Stimulated activated CD4-positive, alpha-beta T cell treated with anti-CD3 and anti-CD28 coated beads, Interleukin-1b, Interleukin-23, amount 100 ng/mL, for 48 hours (primary cell): ENCODE measurements around the gene FN1.

Experiments used
- DNase-seq: peaks from one replicate; pipeline ENCODE4 v3.0.0-alpha.2; 2020

FN1 gene

DNA sequence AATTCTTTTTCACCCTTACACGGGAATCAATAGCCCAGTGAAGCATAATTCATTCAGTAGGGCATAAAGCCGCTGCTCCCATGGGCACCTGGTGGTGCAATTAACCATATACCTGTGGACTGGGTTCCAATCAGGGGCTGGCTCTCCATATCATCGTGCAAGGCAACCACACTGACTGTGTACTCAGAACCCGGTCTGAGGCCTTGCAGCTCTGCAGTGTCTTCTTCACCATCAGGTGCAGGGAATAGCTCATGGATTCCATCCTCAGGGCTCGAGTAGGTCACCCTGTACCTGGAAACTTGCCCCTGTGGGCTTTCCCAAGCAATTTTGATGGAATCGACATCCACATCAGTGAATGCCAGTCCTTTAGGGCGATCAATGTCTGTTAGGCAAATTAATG lies 55.2 kb downstream of the FN1 start:
- no peak for DNase-seq

DNA sequence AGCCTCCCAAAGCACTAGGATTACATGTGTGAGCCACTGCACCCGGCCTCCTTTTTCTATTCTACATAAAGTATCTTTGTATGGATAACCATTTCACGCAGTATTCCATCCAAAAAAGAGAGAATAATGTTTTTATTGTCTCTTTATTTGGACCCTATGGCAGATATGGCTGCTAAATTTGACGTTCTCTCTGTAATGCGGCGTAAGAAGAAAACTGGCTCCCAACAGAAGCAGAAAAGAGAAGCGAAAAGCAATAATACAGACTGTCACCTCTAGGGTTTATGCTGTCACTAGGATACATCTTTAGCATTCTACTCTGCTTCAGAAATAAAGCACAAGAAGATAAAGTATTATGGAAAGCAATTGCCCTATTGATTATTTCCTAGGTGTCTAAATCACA lies 55.9 kb downstream of the FN1 start:
- DNase-seq = no peak

DNA sequence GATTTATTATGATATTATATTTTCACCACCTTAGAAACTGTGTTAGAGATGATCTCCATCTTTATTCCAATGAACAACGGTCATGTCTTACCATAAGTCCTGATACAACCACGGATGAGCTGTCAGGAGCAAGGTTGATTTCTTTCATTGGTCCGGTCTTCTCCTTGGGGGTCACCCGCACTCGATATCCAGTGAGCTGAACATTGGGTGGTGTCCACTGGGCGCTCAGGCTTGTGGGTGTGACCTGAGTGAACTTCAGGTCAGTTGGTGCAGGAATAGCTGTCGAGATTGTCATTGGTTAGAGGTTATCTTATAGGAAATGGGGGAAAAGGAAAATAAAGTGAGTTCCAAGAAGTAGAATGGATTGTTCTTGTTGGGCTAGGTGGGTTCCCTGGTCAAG lies 56.8 kb downstream of the FN1 start:
- DNase-seq = no peak

DNA sequence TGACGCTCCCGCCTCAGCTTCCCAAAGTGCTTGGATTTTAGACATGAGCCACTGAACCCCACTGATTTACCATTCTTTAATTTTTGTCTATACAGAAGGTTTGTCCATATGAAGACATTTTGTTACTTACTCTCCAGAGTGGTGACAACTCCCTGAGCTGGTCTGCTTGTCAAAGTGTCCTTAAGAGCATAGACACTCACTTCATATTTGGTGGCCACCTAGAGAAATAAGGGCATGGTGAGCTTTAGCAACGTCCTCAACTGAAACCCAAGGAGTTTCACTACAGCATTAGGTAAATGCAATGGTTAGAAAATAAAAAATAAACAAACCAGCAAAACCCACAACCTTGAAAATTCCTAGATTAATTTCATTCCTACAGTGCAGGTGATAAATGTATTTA lies 57.8 kb downstream of the FN1 start:
- no peak for DNase-seq

DNA sequence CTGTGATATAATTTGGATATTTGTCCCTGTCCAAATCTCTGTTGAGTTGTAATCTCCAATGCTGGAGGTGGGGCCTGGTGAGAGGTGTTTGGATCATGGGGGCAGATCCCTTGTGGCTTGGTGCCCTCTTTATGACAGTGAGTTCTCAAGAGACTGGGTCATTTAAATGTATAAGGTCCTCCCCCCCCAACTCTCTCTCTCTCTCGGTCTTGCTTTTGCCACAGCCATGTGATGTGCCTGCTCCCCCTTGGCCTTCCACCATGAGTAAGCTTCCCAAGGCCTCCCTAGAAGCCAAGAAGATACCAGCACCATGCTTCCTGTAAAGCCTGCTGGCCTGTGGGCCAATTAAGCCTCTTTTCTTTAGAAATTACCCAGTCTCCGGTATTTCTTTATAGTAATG lies 58.6 kb downstream of the FN1 start:
- DNase-seq = no peak

DNA sequence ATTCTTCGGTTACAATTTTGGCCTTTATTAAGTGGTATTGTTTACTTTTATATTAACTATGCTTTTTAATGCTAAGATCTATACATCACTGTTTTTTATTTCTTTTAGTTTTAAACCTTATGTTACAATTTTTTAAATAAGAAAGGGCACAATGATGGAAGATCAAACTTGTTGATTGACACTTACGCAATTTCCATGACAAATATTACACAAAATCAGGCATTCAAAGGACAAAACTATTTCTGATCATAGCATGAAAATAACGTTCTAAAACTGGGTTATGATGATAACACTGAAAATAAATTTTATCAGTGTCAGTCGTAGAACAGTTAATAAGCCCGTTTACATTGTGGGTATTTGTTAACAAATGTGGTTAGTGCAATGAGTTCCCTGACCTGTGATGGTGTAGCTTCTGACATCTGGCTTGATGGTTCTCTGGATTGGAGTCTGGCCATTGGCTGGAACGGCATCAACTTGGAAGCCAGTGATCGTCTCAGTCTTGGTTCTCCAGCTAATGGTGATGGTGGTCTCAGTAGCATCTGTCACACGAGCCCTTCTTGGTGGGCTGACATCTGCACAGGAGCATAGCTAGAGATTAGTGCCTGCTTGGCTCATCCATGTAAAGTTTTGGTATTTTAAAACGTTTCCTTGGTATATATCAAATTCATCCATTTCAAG lies 59.6 kb downstream of the FN1 start:
- no peak for DNase-seq

DNA sequence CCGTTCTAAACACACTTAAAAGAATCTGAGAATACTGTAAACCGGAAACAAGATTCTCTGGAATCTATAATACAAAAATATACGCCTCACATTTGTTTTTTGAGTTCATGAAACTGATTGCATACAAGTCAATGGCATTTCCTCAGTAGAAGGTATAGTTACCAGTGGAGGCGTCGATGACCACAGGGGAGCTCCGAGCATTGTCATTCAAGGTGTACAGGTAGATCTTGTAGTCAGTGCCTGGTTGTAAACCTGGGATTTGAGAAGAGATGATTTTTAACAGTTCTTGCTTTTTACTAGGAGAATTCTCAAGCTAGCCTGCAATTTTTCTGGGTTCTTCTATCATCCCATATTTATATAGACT lies 60.4 kb downstream of the FN1 start:
- no peak for DNase-seq

DNA sequence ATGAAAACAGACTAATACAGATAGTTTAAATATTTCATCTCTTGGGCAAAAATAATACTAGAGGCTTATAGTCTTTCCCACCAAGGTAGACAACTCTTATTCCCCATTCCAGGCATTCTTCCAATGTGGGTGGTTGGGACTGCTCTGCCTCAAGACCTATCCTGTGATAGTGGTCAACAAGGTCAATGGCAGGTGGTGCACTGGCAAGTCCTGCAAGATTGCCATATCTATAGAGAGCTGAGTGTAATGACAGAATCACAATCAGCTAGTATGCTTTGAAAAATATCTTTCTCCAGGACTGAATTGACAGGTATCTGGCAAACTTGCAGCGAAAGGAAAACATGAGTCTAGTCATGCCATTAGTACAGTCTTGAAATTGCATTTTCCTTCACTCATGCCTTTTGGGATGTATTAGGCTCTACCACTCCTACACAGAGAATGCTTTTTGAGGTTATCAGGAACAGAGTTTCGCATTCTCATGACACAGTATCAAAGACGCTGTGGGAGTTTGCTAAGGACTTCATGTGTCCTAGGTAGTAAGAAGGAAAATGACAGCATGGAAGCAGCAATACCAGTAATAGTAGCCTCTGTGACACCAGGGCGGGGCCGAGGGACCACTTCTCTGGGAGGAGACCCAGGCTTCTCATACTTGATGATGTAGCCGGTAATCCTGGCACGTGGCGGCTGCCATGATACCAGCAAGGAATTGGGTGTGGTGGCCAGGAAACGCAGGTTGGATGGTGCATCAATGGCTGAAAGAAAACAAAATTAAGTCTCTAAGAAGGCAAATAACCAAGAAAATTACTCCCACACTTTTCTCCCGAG lies 61.0 kb downstream of the FN1 start:
- no peak for DNase-seq

DNA sequence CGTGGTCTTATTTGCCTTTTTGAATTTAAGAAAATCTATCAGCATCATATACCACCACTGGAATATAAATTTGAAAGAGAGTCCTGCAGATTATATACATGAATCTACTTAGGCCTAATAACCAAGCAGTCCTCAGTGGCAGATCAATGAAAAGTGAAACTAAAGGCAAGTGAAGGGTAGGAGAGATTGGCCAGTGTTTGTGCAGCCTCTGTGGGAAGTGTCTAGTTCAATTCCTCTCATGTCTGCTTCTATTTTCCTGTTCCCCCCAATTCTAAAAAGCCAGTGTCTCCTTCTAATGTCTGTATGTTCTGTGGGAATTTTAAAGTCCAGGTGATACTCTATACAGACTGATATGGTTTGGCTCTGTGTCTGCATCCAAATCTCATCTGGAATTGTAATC lies 61.9 kb downstream of the FN1 start:
- no peak for DNase-seq

DNA sequence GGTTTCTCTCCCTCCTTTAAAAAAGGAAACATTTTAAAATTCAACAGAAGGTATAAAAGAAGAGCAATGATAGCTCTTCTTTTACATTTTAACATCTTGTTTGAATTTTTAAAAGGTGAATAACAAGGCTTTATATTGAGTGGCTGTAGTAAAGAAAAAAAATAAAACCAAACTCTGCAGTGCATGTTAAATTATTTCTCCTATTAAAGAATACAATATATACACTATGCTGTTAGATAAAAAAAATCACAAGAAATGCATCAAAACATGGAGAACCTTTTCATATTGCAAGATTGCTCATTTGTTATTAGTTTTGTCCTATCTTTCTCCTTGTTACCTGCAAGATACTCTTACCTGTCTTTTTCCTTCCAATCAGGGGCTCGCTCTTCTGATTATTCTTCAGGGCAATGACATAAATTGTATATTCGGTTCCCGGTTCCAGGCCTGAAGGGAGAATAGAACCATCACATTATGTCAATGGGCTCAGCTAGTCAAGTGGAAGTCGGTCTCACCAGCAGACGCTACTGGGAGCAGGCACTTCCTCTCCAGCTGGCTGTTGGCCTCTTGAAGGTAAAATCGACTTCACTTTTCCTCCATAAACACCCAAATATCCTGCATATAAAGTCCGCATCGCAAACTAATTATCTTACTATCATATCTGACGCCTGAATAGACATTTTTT lies 62.8 kb downstream of the FN1 start:
- no peak for DNase-seq

DNA sequence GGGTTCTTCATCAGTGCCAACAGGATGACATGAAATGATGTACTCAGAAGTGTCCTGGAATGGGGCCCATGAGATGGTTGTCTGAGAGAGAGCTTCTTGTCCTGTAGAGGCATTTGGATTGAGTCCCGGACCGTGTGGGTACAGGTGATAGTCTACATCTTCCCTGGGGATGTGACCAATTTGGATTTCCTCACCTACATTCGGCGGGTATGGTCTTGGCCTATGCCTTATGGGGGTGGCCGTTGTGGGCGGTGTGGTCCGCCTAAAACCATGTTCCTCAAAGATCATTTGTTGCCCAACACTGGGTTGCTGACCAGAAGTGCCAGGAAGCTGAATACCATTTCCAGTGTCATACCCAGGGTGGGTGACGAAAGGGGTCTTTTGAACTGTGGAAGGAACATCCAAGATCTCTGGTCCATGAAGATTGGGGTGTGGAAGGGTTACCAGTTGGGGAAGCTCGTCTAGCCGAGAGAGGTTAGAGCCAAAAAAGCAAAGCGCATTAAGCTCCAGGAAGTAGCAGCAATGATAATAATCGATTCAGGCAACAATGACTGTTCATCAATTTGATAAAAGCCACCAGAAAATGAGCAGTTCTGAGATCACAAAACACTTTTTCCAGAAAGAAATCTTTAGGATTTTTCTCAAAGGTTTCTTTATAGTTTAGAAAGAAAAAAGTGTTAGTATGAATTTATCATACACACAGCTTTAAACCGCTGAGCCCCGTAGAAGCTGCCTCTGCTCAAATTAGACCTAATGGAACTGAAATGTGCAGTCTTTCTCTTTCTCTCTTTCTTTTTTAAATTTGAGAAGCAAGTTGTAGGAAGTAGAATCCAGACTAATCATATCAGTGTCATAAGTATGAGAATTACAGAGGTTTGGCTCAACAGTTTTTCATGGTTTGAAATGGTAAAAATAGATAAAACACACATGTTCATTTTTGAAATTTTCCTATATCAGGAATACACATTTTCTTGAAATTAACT lies 63.7 kb downstream of the FN1 start:
- no peak for DNase-seq

DNA sequence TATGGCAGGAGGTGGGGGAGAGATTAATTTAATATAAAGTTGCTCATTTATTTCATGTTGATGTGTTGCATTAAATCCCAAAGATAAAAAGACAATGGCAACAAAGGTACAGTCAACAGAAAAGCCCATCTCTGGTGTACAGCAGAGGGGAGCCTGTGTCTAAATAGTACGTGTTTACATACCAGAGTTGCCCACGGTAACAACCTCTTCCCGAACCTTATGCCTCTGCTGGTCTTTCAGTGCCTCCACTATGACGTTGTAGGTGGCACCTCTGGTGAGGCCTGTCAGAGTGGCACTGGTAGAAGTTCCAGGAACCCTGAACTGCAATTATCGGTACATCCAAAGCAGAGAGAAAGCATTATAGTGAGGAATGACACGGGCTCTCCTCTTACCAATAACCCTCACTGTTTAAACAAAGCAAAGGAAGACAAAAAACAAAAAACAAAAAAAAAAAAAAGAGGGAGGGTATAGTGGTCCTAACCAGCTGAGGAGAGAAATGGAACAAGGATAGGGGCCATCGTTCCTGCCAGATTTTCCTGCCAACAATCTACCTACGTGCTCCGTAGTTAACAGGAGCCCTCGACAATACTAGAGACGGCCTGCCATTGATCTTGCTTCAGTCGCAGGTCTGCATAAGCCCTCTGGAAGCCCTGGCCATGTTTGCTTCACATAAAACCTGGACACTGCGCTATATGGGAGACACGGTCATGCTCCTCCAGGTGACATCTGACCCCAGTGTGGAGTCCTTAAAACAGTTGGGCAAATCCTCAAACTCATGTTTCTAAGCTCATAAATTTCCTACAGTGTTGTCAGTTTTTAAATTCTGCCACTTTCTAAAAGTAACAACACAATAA lies 65.5 kb downstream of the FN1 start:
- no peak for DNase-seq

DNA sequence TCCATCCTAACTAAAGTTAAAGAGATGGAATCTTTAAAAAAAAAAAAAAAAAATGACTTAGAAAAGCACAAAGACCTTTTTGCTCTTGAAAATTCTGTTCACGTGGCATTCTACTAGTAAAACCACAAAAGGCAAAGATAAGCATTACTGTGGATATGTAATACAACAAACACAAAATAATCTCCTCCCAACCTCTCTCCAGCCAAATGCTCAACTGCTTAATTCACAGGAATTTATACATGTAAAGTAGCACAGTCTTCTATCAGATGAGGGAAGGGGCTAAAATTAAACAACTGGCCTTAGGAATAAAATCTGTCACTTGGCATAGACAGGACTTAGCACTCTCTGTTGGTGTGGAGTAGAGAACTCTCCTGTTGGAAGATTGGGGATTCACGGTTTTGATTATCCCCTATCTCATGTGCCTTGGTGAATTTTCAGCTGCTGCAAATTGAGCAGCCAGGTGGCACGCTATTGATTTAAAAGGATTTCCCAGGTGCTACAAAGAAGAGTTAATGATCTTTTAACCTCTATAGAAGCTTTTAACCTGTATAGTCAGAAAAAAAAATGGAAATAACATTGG lies 66.6 kb downstream of the FN1 start:
- DNase-seq = no peak

DNA sequence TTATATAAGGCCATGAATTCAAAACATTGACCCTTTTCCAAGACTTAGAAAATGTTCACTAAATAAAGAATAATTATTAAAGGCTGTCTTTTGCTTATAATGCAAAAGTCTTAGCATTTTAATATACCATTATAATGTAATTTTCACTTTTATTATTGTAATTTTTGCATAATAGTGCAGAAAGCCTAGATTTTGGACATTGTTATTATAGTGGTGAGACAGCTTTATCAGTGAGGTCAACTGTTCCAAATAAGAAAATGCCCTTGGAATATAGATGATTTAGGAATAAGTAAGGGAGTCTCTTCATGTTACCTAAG lies 67.4 kb downstream of the FN1 start:
- no peak for DNase-seq

DNA sequence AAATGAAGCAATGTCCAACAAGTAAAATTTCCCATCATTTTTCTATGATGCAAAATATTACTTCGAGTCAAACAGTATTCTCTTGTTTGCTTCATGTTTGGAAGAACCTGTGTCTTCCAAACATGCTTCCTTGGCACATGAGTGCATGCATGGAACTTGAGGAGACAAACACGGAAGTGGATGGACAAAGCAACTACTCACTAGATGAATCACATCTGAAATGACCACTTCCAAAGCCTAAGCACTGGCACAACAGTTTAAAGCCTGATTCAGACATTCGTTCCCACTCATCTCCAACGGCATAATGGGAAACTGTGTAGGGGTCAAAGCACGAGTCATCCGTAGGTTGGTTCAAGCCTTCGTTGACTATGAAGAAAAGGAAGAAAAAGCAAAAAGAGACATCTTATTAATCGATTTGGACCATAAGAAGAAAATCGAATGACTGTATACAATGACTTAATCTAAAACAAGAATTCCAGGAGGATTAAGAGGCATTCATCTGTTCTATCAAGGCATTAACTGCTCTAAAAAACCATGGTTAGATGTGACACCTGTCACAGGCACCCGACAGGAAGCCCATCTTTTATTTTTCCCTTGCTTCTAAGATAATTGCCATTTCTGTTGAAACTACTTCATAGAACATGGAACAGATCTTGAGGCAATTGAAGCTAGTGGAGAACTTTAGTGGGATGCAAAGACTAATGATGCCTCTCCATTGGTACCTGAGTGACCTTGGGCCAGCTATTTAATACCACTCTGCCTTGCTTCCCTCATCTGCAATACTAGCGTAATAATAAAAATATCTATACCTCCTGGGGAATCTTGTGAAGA lies 68.0 kb downstream of the FN1 start:
- no peak for DNase-seq

DNA sequence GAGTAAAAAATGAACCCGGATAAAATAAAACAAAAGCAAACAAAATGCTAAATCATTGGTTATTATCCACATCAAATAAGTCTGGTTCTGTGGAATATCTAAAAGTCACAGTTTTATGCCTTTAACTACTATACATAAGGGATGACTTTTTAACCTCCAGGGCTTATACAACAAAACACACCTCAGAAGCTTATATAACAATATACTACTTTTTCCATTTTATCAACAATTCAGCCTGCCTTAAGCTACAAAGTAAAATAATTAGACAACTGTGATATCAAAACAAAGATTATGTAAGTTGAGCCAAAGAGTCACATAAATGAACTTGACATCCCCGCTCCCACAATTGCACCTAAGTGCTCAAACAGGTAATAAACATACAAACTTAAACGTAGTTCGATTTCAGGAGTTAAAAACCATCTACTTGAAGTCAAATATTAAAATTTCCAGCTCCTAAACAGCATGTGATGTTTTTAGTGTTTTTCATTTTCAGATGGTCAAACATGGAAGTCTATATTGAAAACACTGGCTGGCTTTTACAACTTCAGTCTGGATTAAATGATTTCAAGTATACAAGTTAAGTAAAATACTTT lies 69.3 kb downstream of the FN1 start:
- no peak for DNase-seq

DNA sequence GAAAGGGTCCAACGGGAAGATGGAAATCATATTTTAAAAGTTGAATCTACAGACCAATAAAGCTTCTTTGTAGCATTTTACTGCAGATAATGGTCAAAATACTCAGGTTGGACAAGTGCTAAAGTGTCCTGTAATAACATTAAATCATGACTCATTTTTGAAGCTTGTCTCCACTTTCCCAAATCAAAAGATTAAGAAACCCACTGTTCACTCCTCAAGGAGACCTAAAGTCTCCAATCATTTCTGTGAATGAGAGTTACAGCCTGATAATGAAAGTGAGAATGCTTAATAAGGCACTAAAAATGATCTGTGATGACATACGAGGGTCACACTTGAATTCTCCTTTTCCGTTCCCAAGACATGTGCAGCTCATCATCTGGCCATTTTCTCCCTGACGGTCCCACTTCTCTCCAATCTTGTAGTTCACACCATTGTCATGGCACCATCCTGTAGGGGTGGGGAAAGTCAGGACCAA lies 70.6 kb downstream of the FN1 start:
- no peak for DNase-seq

DNA sequence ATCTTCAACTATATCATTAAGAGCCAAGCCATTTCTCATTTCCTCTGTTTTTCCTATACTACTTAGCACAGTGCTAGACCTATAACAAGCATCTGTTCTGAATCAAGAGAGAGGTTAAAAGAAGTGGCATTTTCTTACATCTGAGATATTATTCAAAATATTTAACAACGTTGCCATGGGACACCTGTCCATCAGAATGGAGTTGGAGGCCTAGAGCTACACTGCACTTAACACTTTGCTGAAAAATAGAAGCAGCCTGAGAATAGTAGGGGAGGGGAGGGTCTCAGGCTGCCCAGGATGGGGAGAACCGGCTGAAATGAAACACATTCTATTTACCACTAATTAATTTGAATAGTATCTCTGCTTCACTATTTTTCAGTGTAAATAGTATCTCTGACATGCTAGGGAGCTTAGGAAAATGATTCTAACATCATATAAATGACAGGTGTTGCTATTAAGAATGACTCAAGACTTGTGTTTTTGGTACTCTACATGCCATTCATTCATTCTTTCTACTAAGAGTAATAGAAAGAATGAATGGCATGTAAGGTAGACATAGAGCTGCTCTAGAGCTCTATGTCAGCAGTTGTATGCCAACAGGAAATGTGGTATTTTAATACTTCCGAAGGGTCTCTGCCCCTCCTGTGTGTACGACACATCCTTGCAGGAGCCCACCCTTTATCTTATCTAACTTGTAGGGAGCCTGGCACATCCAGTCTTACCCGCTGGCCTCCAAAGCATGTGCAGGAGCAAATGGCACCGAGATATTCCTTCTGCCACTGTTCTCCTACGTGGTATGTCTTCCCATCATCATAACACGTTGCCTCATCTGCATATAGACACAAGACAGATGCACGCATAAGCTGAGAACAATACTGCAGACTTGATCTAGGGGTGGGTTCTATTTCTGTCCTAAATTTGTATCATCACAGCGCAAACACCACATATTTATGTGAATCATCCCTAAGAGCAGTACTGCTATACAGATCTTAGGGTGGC lies 71.4 kb downstream of the FN1 start:
- no peak for DNase-seq
